NCI-H2081 treated with DMSO at 0.1 percent for 48 hours (cell line): ENCODE results near the gene UQCR10.
"Not testable (repeated sequence)": the region's sequence is repeated elsewhere in the genome, so short reads cannot be mapped to it uniquely, and the experiment has no call there.

Experiments used
- DNase-seq: peaks from one replicate; lab custom pipeline; 2025; lab: John Stamatoyannopoulos, UW

The UQCR10 gene

GRCh38 chr22:29737251-29738117 is 29.7 kb upstream of the UQCR10 start:
- no peak for DNase-seq

DNA sequence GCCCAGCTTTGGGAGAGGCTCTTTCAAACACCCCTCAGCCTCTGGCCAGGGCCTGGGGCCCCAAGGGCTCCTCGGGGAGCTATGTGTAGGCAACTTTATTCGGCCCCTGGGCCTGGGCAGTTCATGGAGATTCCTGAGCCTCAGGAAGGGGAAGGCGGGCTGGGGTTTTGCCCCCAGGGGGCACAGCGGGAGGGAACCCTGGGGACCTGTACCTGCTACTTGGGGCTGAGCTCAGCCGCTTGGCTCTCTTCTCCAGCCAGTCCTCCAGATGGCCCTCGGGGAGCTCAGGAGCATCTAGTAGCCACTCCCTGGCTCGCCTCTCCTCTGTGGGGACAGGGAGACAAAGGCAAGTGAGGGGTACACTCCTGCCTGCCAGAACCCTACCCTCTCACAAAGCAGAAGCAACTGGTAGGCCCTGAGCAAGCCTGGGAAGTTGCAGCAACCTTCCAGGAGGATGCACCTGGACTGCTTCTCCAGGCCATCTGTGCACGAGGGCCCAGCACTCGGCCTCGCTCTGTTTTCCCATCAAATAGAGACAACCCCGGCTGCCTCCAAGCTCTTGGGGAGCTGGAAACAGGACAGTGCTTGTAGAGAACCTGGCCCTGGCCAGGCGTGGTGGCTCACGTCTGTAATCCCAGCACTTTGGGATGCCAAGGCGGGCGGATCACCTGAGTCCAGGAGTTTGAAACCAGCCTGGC is 28.9 kb upstream of the UQCR10 start:
- DNase-seq, result no peak

GRCh38 chr22:29739346-29739875 is 27.8 kb upstream of the UQCR10 start:
- no peak for DNase-seq

DNA sequence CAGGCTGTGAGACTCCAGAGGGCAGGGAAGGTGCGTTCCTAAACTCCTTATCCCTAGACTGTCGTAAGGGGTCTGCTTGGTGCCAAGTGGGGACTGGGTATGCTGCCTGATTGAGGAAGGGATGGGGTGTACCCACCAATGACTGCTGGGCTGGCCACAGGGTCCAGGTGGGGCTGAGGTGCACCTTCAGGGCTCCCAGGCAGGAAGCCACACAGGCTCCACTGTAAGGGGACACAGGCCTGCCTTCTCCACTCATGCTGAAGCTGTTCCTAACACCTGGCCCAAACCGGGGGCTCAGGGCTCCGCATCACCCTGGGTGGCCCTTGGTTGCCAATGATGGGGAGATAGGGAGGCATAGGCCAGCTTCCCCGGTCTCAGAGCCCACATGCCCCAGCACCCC is 27.0 kb upstream of the UQCR10 start:
- DNase-seq, result no peak

DNA sequence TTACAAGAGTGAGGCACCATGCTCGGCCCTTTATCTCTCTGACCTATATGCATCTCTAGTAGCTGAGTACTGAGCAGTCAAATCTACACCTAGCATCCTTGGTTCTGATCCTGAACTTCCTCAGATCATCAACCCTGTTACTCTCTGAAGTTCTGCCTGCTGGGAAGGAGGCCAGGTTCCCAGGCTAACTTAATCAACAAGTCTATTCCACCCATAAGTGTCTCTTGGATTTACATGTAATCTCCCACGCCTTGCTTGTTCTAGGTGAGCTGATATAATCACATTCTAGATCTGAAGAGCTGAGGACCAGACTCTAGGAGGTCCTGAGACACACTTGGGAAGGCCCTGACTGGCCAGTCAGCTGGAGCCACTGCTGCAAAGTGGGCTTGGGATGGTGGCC is 25.2 kb upstream of the UQCR10 start:
- no peak for DNase-seq

- DNase-seq, result no peak
These were observed 24.8 kb upstream of the UQCR10 start for GRCh38 chr22:29742326-29742725.

DNA sequence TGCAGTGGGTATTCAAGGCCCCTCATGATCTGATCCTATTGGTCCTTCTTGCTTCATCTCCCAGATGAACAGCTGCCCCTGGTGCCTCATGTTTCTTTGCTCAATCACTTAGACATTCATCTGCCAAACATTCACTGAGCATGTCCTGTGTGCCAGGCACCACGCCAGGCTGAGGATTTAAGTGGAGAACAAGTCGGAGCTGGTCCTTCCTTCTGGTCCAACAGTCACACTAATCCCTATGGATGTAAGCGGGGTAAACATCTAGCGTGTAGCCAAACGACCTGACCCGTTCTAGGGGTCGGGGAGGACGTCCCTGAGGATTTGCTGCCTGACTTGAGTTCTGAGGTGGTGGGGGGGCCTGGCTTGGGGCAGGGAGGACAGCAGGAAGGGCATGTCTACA is 22.3 kb upstream of the UQCR10 start:
- no peak for DNase-seq

DNA sequence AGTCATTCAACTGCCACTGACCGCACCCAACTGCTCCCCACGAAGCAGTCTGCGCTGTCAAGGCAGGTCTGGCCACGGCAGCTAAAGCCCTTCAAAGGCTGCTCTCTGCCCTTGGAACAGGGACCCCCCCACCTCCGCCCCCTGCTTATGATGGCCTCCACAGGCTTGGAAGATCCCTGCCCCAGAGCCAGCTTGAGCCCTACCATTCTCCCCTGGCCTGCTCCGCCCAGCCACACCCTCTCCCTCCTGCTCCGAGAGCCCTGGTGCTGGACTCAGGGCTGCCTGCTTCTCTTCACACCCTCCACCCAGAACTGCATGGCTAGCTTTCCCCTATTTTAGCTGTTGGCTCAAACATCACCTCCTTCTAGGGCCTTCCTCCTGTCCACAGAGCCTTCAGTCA is 19.3 kb upstream of the UQCR10 start:
- DNase-seq, result no peak

DNA sequence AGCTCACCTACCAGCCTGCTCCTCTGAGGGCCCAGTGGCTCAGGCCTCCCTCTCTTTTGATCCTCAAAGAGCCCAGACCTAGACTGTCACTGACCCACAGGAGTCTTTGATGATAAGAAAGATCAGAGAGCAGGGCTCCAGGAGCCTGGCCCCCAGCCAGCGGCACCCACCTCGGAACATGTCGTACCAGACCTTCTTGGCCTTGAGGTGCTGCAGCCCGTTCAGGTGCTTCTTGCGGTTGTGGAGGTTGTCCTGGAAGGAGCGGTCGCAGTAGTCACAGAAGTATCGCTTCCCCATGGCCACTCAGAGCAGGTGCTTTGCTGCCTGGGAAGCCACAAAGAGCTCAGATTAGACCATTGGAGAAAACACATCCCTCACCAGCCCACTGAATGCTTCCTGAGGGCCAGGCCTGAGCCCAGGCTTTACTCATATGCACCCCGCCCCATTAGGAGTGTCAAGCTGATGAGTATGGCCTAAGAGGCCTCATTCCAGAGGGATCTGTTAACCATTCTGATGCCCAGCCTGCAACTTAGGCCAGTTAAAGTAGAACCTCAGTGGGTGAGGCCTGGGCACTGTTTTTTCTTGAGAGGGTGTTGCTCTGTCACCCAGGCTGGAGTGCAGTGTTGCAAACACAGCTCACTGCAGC is 18.8 kb upstream of the UQCR10 start:
- DNase-seq, result no peak

DNA sequence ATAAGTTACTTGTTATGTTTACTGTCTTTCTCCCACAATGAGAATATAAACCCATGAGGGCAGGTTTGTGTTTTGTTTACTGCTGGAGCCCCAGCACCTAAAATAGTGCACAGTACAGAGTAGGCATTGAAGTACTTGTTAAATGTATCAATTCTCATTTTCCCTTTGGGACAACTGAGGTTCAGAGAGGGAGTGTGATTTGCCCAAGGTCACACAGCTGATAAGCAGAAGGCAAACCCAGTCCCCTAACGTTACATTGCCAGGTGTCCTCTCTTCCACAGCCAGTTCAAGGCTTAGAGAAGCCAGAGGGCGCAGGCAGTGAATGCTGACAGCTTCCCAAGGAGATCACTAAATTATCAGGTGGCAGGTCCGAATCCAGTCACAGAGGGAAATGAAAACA is 17.1 kb upstream of the UQCR10 start:
- DNase-seq, result no peak

DNA sequence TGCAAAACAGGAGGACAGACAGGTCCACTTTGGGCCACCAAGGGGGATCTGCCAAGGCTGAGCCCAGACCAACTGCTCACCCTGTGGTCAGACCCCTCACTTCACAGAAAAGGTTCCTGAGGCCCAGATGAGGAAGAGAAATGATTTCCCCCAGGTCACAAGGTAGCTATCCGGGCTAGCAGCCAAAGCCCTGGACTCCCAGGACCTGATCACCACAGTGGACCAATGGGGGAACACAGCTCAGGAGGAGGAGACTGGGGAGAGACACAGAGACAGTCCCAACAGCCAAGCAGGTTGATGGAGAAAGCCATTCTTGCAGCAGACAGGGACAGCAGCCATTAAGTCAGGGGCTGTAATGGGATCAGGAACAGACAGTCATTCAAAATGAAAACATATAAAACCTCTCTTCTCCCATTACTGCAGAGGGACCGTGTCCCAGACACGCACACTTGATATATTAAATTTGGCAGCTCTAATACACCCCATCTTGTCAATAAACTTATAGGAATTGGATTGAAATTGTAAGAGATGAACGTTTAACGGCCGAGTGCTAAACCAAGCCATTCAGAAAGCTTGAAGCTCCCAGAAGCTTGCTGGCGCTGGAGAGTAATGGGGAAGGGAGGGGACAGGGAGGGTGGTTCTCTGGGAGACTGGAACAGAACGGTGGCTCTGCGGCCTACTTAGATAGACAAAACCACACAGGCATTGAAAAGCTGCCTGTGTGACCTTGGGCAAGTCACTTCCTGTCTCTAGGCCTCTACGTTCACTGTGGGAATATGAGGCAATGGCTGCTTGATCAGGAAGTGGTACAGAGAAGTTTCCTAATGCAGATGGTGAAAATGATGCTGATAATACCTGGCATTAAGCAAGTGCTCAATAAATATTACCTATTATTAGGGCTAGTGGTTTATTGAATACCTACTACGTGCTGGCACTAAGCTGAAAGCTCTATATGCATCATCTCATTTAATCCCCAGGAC is 16.3 kb upstream of the UQCR10 start:
- DNase-seq, result no peak

DNA sequence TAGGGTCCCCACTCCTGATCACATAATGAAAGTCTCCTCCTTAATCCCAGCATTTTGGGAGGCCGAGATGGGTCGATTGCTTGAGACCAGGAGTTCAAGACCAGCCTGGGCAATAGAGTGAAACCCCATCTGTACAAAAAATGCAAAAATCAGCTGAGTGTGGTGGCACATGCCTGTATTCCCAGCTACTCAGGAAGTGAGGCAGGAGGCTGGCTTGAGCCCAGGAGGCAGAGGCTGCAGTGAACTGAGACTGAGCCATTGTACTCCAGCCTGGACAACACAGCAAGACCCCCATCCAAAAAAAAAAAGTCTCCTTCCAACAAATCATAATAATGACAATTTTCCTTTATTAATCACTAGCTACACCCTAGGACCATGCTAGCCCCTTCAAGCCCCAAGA is 15.5 kb upstream of the UQCR10 start:
- DNase-seq, result no peak

- no peak for DNase-seq
These were observed 13.1 kb upstream of the UQCR10 start for GRCh38 chr22:29753808-29754657.

DNA sequence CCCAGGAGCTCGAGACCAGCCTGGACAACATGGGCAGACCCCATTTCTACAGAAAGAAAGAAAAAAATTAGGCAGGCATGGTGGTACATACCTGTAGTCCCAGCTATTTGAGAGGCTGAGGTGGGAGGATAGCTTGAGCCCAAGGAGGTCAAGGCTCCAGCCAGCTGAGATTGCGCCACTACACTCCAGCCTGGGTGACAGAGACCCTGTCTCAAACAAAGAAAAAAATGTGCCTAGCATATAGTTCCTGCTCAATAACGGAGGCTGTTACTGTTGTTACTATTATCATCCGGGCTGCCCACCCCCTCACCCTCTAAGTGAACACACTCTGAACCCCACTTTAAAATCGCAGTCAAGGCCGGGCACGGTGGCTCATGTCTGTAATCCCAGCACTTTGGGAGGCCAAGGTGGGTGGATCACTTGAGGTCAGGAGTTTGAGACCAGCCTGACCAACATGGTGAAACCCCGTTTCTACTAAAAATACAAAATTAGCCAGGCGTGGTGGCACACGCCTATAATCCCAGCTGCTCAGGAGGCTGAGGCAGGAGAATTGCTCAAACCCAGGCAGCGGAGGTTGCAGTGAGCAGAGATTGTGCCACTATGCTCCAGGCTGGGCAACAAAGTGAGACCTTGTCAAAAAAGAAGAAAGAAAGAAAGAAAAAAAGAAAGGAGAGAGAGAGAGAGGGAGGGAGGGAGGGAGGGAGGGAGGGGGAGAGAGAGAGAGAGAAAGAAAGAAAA is 12.3 kb upstream of the UQCR10 start:
- not testable (repeated sequence) for DNase-seq

GRCh38 chr22:29755889-29756288 is 11.3 kb upstream of the UQCR10 start:
- DNase-seq, result no peak

GRCh38 chr22:29756341-29756740 is 10.8 kb upstream of the UQCR10 start:
- DNase-seq, result no peak

DNA sequence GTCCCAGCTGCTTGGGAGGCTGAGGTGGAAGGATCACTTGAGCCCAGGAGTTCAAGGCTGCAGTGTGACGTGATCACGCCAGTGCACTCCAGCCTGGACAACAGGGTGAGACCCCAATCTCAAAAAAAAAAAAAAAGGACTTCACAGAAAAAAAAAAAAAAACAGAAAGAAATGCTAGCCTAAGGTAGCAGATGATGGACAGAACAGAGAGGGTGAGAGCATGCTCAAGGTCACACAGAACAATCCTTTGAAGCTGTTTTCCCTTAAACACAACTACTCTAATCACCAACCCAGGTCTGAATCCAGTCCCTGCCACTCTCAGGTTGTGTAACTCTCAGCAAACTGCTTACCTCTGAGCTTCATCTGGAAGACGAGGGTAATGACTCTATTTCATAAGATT is 10.1 kb upstream of the UQCR10 start:
- DNase-seq, result no peak

- DNase-seq, result no peak
These were observed 9.0 kb upstream of the UQCR10 start for GRCh38 chr22:29758068-29758622.

GRCh38 chr22:29758959-29759358 is 8.2 kb upstream of the UQCR10 start:
- no peak for DNase-seq

GRCh38 chr22:29762263-29762662 is 4.9 kb upstream of the UQCR10 start:
- peak; percentile 53 for DNase-seq
